Germinal center (tissue), 1 donor: Measurements from ENCODE around the gene ACY1.
"Not testable (repeated sequence)": the region's sequence is repeated elsewhere in the genome, so short reads cannot be mapped to it uniquely, and the experiment has no call there.

Experiments used
- DNase-seq: peaks from one replicate; pipeline ENCODE4 v3.0.0; 2012; ENCODE audit warnings: mixed read lengths, low spot score

The ACY1 gene

DNA sequence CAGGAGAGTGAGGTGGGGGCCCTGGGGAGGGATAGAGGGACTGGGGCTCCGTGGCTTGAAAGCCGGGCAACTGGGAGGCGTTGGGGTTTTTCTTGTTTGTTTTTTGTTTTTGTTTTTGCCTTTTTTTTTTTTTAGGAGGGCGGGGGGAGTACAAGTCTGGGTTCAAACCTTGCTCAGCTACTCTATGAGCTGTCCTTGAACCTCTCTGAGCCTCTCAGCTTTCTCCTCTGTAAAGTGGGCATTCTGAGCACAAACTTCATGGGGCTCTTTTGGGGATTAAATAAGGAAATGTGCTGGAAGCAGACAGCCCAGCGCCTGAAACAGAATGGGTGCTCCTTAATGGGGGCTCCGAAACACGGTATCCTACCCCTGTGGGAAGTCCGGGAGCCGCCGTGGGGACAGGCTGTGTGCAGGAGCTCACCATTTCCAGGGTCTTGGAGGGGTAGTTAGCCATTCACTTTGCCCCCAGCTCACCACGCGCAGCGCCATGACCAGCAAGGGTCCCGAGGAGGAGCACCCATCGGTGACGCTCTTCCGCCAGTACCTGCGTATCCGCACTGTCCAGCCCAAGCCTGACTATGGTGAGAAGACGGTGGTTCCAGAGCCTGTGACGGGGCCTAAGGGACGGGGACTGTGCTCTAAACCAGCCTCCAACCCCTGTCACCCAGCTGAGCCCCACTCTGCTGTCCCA lies 388 bp downstream of the ACY1 start:
- no peak for DNase-seq

DNA sequence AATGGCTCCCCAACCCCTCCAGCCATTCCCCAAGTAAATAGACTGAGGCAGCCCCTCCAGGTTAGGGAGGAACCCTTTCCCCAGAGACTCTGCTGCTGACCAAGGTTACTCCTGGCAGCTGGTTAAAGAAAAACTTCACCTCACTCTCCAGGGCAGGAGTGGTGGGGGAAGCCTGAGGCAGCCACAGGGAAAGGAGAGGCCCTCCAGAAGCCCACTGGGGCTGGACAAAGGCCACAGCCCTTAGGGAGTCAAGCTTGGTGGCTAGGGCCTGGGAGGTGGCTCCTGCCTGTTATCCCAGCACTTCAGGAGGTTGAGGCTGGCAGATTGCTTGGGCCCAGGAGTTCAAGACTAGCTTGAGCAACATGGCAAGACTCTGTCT lies 923 bp downstream of the ACY1 start:
- no peak for DNase-seq

DNA sequence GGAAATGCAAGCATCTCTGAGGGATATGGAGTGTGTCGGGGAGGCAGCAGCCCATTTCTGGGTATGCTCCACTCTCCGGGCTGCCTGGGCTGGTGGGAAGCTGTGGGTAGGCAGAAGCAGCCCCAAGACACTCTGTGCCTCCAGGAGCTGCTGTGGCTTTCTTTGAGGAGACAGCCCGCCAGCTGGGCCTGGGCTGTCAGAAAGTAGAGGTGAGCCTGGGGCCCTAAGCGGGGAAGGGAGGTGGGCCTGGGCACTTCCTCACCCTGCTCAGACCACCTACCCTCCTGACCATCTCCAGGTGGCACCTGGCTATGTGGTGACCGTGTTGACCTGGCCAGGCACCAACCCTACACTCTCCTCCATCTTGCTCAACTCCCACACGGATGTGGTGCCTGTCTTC lies 1.7 kb downstream of the ACY1 start:
- DNase-seq = no peak

DNA sequence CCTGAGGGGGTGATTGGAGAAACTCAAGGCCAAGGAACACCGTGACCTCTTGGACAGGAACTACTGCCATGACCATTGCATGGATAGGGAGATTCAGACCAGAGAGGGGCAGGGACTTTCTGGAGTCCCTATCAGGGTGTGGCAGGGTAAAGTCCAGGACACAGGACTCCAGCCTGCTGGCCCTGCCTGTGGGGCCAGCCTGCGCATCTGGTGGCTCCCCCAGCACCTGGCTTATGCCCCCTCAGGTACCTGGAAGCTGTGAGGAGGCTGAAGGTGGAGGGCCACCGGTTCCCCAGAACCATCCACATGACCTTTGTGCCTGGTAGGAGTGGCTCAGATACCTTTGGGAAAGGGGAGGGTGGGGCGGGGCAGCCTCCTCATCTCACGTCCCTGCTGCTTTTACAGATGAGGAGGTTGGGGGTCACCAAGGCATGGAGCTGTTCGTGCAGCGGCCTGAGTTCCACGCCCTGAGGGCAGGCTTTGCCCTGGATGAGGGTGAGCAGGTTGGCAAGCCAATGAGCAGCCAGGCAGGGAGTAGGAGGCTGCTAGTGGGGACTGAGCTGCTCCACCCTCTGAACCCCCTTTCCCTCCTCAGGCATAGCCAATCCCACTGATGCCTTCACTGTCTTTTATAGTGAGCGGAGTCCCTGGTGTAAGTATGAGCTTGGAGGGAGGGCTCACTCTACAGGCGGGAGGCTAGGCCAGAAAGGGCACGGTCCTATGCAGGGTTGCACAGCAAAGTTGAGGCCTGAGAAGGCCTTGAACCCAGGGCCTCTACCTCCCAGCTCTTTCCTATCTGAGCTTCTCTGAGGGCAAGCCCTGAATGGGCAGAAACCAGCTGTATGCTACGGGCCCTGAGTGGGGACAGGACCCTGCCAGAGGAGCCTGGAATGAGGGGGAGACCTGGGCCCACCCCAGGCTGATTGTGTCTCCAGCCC lies 2.9 kb downstream of the ACY1 start:
- DNase-seq = no peak

DNA sequence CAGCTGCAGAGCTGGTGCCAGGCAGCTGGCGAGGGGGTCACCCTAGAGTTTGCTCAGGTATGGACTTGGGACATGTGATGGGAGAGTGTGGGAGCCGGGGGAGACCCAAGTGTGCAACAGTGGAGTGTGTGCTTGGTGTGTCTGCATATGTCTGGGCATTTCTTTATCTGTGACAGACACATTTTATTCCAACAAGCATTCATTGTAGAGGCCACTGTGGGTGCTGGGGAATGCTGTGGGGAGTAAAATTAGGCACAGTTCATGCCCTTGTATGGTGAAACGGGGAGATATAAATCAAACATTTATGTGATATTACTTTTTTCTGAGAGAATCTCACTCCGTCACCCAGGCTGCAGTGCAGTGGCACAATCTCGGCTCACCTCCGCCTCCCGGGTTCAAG lies 4.2 kb downstream of the ACY1 start:
- DNase-seq = no peak

DNA sequence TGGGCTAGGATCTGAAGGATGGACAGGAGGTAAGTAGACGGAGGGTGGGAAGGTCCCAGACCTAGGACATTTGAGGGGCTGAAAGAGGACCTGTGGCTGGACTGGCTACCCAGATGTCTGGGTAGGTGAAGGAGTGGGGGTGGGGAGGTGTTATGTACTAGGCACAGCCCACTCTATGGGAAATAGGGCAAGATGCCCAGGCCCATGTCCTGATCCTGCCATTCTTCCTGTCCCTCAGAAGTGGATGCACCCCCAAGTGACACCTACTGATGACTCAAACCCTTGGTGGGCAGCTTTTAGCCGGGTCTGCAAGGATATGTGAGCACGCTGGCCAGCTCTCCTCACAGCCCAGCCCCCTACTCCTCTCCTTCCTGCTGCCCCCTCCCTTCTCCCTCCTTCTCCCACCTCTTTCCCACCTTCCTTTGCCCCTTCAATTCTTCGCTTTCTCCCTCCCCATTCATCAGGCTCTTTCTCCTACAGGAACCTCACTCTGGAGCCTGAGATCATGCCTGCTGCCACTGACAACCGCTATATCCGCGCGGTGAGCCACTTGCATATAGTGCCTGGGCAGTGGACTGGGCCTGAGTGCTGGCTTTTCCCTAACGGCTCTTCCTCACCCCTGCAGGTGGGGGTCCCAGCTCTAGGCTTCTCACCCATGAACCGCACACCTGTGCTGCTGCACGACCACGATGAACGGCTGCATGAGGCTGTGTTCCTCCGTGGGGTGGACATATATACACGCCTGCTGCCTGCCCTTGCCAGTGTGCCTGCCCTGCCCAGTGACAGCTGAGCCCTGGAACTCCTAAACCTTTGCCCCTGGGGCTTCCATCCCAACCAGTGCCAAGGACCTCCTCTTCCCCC lies 5.2 kb downstream of the ACY1 start:
- DNase-seq = no peak

DNA sequence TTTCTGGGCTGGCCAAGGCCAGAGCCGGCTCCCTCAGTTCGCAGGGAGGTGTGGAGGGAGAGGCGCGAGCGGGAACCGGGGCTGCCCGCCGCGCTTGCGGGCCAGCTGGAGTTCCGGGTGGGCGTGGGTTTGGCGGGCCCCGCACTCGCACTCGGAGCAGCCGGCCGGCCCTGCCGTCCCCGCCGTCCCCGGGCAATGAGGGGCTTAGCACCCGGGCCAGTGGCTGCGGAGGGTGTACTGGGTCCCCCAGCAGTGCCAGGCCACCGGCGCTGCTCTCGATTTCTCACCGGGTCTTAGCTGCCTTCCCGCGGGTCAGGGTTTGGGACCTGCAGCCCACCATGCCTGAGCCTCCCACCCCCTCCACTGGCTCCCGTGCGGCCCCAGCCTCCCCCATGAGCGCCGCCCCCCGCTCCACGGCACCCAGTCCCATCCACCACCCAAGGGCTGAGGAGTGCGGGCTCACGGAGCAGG lies 7.2 kb downstream of the ACY1 start:
- DNase-seq = not testable (repeated sequence)

DNA sequence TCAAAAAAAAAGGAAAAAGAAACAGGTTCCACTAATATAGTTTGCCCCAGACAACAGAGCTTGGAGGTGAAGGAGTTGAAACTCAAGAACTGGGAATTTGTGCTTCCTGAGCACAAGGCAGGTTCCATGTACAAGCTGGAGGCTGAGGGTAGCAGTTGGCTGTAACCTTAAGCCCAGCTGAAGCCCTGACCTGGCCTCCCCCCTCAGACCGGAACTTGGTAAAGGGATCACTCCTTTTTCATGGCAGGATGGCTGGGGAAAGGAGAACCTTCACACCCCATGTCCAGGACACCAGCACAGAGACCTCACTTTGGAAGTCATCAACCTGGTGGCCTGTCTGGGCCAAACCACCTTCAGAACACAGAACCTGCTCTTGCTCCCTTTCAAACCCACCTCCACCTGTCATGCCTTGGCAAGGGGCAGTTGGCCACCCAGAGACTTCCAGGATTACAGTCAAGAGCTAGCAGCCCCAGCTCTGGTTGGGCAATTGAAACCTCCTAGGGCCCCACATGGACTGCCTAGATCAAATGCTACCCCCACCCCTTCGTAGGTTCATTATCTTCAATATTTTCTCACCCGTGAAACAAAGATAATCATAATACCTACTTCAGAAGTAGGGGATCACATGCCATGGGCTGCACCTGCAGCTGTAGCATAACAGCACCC lies 8.8 kb downstream of the ACY1 start:
- DNase-seq = no peak

DNA sequence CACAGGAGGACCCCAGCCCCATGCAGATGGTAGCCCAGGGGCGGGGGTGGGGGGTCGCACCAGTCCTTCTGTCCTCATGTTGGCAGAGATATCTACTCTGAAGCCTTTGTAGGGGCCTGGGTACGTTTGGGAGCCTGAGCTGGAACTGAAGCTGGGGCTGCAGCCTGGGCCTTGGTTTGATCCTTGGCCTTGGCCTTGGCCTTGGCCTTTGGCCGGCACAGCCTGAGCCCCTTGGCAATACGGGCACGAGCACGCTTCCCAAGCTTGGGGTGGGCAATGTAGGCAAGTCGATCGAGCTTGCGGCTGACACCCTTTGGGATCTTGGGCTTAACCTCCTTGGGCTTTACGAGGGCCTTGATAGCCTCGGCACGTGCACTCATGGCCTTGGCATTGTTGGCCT lies 10.3 kb downstream of the ACY1 start:
- DNase-seq = not testable (repeated sequence)

DNA sequence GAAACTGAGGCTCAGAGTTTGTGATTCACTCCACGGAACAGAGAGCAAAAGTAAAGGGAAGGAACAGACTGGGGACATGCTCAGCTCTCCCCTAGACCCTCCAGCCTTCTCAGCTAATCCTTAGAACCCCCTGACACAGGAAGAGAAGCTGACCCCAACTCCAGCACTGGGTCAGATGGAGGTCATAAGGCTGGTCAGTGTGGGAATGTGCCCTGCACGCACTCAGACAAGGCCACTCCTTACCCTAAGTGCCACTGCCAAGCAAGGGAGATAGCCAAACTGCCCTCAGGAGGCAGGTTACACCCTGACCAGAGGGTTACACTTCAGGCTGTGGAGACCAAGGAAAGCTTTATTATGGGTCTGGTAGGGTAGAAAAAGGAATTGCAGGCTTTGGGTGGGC lies 11.2 kb downstream of the ACY1 start:
- DNase-seq = no peak

DNA sequence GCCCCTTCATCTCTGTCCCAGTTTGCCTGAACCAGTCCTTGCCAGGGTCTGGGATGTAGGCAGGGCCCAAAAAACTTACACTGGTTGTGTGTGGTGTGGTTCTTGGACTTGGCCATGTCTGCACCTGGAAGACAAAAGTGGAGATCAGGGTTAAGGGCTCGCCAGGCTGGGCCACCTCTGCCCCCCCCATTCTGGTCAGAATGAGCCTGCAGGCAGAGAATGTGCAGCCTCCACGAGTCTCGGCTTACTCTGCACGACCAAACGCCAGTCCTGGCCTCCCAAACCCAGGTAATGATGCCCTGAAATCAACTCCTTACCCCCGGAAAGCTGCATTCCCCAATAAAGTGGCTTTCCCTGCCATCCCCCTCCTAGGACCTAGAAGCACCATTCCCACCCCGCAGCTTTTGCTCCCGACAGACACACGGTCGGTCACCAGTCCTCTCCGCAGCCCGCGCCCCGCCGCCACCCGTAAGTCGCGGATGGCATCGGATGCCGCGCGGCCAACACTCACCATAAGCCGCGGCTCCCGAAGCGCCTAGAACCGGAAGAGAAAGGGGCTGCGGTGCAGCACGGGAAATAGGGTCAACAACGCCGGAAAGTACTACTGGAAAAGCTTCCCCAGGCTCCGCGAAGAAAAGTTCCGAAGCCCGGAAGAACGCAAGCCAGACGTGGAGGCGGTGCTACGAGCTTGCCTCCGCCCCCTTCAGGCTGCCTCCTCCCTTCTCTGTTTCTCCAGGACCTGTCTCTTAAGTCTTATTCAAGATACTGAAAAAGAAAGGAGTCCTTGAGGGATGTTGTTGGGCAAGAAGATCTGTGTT lies 12.2 kb downstream of the ACY1 start, which contains the start of gene RPL29:
Gene RPL29, minus strand, starts transcription at position 550 of the 818 bp plus-strand sequence. Its CDS starts 434 bp downstream, at position 116.
- DNase-seq = peak; percentile 92

DNA sequence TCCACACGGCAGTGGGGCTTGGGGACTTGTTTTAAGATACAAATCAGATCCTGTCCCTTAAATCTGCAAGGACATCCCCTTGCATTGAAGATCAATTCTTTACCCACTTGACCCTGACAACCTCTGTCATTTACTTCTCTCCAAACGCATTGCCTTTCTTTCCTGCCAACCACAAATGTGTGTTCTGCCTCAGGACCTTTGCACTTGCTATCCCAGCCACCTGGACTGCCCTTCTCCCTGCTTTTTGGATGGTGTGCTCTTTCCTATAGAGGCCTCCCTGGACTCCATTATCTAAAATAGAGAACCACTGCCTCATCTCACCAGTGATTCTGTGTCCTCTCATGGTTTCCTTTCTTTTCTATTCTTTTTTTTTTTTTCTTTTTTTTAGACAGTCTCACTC lies 13.8 kb downstream of the ACY1 start:
- no peak for DNase-seq

DNA sequence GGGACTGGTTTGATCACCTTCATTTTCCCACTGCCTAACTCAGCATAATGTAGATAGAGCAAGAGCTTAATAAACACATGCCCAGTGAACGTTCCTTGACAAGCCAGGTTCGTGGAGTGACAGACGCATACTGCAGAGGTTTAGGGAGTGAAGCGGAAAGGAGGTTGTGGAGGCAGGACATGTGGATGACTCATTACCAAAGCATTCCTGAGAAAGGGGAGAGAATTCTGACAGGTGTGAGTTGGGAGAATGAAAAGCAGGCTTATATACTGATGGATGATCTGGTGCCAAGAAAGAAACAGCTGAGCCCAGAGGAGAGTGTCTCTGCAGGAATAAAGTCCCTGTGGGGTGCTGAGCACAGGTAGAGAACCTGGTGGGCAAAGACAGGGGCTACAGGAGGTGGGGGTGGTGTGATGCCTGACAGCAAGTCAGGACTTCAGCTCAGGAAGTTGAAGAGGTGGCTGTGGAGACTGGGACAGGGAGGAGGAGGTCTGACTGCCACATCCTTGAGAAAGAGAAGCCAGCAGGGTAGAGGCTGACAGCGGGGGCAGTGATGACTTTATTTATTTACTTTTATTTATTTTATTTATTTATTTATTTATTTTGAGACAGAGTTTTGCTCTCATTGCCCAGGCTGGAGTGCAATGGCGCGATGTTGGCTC lies 14.7 kb downstream of the ACY1 start:
- no peak for DNase-seq

DNA sequence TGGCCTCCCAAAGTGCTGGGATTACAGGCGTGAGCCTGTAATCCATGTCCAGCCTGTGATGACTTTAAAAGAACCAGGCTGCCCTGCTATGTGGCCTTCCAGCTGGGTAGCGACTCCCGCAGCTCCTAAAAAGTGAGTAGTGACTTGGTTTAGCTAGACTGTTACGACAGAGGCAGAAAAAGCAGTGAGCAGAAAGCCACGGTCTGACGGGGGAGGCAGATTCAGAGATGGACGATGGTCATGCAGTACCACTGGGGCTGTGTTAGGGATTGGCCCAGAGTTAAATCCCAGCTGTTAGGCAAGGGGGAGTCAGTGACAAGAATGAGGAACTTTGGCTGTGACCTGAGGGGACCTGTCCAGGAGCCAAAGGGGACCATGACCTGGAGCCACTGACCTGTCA lies 15.4 kb downstream of the ACY1 start:
- no peak for DNase-seq

DNA sequence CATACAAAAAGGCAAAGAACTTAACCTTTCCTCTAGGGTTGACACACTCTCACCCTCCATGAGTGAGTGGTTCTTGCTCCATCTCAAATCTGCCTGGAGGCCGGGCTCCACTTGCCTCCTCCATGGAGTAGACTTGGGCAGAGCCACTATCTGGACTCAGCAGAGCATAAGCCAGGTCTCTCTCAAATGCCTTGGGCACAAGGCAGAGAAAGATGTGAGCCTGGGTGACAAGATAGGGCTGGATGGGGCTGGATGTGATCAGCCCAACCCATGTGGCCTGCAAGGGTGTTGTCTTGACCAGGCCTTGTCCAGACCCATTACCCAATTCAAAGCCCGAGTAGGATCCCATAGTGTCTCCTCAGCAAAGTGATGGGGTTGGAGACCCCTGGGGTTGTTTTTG lies 16.5 kb downstream of the ACY1 start:
- no peak for DNase-seq

DNA sequence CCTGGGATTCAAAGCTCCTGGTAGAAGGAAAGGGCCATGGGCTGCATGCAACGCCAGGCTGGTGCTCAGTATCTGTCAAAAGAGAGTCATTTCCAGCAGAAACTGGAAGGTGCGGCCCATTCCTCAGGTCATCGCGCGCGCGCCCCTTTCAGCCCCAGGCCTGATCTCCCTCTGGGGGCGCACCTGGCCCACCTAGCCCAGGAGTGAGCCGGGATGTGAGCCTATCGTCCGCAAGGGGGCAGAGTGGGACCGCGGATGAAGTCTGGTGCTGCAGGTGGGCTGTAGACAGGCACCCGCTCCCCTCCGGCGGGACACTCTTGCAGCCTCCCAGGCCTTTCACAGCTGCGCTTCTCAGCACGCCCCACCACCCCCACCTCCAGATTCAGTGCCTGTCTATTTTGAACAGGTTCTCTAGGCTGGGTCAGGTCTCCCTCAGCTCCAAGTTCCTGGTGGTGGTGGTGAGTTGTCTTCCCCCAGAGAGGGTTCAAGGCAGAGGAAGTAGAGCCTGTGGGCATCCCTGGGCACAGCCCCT lies 18.2 kb downstream of the ACY1 start:
- peak; percentile 95 for DNase-seq

DNA sequence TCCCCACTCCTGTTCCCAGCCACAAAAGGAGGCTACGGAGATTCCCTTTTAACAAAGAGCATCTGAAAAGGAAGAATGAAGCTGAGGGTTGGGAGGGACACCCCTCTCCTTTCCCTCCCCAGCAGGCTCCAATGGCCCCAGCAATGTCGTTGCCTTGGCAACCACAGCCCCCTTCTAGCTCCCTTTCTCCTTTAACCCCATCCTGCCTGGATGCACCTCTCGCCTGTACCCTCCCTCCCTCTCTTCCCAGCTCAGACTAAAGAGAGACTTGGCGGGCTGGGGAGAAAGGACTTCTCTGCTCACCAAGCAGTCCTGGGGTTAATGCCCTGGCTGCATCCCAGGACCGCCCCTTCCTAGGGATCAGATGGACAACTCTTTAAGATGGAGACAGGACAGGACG lies 19.4 kb downstream of the ACY1 start:
- no peak for DNase-seq

DNA sequence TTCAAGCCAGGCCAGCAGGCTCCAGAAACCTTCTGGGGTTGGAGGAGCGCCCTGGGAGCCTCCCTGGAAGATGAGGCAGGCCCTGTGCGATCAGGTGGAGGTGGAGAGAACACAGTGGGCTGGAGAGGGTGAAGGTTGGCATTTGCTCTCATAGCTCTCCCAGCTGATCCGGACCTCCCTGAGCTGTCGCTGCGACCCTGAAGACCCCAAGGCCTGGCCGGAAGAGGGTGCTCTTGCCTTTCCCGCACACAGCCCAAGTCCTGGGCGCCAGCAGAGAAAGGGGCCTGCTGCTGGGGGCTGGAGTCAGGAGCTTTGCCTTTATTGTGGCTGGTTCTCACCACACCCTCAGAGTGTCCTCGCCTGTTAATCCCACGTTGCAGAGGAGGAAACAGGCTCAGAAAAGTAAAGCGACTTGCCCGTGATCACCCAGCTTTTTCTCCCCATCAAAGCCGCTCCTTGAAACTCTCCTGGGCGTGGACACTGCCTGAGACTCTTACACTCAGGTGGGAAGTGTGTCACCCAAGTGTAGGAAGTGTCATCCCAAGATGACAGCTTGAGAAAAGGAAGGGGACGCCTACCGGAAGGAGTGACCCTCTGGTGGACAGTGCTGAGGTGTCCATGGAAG lies 20.9 kb downstream of the ACY1 start:
- DNase-seq = no peak

DNA sequence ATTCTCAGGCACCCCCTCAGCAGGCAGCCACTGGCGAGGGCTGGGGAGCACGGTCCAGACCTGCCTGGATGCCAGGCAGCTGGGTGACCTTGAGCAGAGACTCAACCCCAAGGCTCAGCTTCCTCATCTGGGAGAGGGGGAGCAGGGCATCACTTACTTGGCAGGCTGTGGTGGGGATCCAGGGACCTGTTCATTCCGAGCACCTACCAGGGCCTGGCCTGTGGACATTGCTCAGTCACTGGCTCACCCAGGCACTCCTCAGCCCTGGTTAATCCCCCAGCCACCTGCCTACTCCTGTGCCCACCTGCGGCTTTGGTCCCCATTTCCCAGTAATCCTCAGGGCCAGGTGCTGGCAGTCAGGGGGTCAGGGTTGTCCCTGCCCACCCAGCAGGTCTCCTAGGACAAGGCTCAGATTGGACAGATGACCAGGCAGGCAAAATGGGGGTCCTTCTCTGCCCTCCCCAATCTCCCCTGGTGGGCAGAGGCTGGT lies 21.6 kb downstream of the ACY1 start:
- DNase-seq = no peak
